GM12865 (cell line): ENCODE data around the gene C4orf50.

Source experiments
- DNase-seq: peaks from one replicate; pipeline ENCODE4 v3.0.0; 2010; ENCODE audit warnings: low read depth
- H3K4me3 ChIP-seq: 2 replicates; pipeline ENCODE4 v1.5.1; 2011; ENCODE audit warnings: mild to moderate bottlenecking, low read depth, low read length, control low read depth
- TF ChIP-seq, protein P1 (sequence below): IDR thresholded peaks from 2 replicates; pipeline ENCODE4 v1.5.1; 2011; ENCODE audit warnings: low read length, control low read depth, low read depth, inconsistent platforms; ENCODE audit not compliant: insufficient read depth; ENCODE audit errors: missing control alignments

C4orf50 gene

DNA sequence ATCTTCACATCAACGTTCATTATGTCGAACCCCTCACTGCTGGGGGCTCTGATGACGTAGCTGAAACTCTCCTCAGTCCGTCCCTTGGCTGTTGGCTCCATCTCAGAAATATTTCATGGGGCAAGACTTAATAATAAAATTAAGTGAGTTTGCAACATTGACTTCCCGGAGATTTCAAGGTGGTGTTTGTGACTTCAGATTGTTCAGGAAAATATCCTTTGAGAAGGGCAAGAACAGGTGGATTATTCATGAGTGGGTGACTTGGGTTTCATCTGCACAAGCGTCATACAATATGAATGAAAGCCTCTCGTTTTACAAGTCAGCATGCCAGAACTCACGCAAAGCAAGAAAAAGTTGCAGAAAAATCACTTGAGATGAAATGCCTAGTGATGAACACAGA lies at the start of gene C4orf50:
Gene C4orf50, minus strand, starts transcription at position 101 of the 400 bp plus-strand sequence.
- TF ChIP-seq, protein P1, sequence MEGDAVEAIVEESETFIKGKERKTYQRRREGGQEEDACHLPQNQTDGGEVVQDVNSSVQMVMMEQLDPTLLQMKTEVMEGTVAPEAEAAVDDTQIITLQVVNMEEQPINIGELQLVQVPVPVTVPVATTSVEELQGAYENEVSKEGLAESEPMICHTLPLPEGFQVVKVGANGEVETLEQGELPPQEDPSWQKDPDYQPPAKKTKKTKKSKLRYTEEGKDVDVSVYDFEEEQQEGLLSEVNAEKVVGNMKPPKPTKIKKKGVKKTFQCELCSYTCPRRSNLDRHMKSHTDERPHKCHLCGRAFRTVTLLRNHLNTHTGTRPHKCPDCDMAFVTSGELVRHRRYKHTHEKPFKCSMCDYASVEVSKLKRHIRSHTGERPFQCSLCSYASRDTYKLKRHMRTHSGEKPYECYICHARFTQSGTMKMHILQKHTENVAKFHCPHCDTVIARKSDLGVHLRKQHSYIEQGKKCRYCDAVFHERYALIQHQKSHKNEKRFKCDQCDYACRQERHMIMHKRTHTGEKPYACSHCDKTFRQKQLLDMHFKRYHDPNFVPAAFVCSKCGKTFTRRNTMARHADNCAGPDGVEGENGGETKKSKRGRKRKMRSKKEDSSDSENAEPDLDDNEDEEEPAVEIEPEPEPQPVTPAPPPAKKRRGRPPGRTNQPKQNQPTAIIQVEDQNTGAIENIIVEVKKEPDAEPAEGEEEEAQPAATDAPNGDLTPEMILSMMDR, result no peak
- DNase-seq, result no peak
- H3K4me3 ChIP-seq, result no peak within 1 kb of the TSS

DNA sequence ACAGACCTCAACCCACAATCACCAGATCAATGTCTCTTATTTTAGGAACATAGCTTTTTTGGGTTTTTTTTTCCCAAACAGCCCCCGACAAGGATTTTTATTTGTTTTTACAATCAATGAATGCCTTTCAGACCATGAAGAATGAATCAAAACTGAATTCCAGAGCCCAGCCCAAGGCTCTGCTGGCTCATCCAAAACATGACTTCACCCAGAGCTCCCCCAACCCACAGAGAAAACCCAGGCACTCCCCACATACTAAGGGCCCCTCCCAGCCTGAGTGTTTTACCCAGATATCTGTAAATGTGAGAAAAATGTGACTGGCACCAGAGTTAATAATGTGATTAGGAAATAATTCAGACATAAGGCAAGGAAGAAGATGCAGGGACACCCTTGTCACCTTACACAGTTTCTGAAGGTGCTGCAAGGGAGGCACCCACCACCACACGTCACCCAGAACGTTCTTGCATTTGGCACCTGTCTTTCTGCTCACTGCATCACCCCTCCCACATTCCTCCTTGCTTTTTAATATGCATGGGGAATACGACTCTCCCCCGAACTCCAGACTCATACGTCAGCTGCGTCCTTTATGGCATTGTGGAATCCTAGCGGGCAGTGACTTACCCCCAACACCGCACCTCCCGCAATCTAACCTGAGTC lies 47.8 kb upstream of the C4orf50 start:
- no peak for DNase-seq
- TF ChIP-seq, protein P1, result no peak
- no peak overlapping the region for H3K4me3 ChIP-seq

DNA sequence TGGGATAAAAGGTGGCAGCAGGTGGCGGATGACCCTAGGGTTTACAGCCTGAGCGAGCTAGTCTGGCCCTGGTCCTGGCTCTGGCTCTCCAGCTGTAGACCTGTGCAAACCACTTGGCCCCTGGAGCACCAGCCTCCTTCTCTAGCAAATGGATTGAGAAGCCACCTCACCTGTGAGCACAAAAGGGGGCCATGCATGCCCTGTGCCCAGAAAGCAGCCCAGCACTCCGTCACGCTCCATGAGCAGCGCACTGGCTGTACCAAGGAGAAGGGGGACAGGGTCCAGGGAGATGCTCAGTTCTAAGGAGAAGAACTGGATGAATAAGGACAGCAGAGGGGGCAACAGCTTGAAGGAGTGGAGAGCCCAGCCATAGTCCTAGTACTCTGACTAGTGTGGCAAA lies 46.9 kb upstream of the C4orf50 start:
- TF ChIP-seq, protein P1, result no peak

DNA sequence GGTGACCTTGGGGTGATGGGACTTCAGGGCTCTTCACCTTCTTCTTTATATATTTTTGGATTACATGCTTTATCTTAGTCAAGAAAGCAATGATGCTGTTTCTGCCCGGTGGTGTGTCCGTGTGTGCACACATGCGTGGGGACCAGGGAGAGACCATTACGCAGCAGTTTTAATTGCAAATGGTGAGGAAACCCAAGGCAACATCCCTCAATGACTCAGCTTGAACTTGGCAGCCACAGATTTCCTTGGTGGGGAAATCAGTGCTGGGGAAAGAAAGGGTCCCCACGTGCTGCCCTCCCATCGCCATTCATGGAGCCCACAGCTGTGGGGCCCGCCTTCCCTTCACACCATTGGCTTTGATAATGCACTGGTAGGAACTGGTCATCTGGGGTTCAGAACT lies 46.2 kb upstream of the C4orf50 start:
- H3K4me3 ChIP-seq, result no peak overlapping the region
- no peak for DNase-seq
- TF ChIP-seq, protein P1, result no peak

More for the DNA sequence above, 46.9 kb upstream of the C4orf50 start:
- no peak for DNase-seq
- no peak overlapping the region for H3K4me3 ChIP-seq

DNA sequence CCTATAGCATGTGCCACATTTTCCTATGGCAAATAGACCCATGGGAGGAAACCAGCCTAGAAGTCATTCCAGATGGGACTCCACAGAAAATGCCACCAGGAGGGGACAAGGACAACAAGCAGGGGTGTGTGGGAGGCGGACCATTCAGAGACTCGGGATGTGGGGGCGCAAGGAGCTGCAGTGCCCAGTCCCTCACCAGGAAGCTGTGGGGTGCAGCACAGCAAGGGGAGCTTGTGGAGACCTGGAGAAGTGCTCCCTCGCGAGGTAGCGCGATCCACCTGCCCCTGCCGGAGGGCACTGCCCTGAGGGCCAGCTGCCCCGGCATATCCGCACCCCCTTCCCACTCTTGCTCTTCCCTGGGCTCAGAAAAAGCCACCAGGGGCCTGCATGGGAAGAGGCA lies 45.5 kb upstream of the C4orf50 start:
- no peak for DNase-seq
- H3K4me3 ChIP-seq, result no peak overlapping the region
- TF ChIP-seq, protein P1, result no peak

DNA sequence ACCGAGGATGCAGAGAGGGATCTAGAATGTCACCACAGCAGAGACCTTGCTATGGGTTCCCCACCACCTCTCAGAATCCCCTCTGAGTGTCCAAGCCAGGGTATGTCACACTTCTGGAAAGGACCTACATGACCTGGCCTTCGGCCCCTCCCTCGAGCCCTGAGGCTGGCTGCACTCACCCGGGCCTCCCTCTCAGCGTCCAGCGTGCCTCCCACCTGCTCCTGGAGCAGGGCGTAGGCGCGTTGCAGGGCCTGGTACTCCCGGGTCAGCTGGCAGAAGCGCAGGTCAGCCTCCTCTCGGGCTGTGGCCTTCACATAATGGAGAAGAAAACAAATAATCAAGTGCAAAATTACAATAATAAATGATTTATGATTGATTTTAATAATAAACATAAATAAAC lies 43.9 kb upstream of the C4orf50 start:
- no peak for DNase-seq
- TF ChIP-seq, protein P1, result no peak
- no peak overlapping the region for H3K4me3 ChIP-seq

DNA sequence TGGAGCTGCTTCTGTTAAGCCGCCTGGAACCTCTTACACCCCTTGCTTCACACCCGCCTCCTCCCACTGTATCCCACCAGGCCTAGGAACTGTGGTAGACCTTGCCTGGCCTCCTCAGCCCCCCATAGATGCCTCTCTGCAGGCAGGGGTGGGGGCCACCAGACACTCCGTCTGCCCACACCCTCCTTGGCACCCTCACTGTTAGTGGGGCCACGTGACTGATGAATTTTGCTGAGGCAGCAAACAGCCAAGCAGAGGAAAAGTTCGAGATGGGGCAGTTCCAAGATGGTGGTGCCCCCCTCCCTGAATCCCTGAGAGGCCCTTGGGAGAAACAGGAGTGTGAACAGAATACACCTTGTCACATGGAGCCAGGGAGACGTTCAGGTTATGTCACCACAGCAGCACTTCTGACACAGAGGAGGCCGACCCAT lies 41.2 kb upstream of the C4orf50 start:
- H3K4me3 ChIP-seq, result no peak overlapping the region
- no peak for DNase-seq
- TF ChIP-seq, protein P1, result no peak
